ENCODE measurements around the gene ATRNL1.

DNA sequence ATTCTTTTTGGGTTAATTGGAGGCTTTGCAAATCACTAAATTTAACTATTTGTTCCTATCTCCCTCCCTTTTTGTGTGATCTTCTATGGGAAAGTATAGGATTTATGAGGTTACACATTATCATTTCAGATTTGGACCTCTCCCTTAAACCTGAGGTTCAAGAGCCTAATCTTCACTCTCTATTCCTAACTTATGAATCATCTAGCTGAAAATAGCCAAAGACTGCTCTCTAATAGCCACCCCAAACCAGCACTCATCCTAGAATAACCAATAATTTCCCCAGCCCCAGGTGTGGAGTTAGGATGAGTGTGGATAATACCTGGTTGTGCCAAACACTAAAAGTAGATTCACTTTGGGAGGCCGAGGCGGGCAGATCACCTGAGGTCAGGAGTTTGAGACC lies 680.7 kb downstream of the ATRNL1 start:
- TF ChIP-seq, protein P1, sequence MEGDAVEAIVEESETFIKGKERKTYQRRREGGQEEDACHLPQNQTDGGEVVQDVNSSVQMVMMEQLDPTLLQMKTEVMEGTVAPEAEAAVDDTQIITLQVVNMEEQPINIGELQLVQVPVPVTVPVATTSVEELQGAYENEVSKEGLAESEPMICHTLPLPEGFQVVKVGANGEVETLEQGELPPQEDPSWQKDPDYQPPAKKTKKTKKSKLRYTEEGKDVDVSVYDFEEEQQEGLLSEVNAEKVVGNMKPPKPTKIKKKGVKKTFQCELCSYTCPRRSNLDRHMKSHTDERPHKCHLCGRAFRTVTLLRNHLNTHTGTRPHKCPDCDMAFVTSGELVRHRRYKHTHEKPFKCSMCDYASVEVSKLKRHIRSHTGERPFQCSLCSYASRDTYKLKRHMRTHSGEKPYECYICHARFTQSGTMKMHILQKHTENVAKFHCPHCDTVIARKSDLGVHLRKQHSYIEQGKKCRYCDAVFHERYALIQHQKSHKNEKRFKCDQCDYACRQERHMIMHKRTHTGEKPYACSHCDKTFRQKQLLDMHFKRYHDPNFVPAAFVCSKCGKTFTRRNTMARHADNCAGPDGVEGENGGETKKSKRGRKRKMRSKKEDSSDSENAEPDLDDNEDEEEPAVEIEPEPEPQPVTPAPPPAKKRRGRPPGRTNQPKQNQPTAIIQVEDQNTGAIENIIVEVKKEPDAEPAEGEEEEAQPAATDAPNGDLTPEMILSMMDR (IDR thresholded peaks at IDR 0.05): no peak
- TF ChIP-seq ETV6 (CRISPR knock-in tag; IDR thresholded peaks at IDR 0.05) (no peak), FOXJ3 (CRISPR knock-in tag; IDR thresholded peaks at IDR 0.05; ENCODE audit: borderline replicate concordance) (no peak), NR1H2 (CRISPR knock-in tag; IDR thresholded peaks at IDR 0.05) (no peak), SMAD3 (CRISPR knock-in tag; IDR thresholded peaks at IDR 0.05; ENCODE audit: borderline replicate concordance) (no peak)
- TF ChIP-seq, protein P2, sequence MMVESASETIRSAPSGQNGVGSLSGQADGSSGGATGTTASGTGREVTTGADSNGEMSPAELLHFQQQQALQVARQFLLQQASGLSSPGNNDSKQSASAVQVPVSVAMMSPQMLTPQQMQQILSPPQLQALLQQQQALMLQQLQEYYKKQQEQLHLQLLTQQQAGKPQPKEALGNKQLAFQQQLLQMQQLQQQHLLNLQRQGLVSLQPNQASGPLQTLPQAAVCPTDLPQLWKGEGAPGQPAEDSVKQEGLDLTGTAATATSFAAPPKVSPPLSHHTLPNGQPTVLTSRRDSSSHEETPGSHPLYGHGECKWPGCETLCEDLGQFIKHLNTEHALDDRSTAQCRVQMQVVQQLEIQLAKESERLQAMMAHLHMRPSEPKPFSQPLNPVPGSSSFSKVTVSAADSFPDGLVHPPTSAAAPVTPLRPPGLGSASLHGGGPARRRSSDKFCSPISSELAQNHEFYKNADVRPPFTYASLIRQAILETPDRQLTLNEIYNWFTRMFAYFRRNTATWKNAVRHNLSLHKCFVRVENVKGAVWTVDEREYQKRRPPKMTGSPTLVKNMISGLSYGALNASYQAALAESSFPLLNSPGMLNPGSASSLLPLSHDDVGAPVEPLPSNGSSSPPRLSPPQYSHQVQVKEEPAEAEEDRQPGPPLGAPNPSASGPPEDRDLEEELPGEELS (CRISPR knock-in tag; IDR thresholded peaks at IDR 0.05): no peak
- TF ChIP-seq, protein P3, sequence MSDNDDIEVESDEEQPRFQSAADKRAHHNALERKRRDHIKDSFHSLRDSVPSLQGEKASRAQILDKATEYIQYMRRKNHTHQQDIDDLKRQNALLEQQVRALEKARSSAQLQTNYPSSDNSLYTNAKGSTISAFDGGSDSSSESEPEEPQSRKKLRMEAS (CRISPR knock-in tag; IDR thresholded peaks at IDR 0.05): no peak
- TF ChIP-seq, protein P4, sequence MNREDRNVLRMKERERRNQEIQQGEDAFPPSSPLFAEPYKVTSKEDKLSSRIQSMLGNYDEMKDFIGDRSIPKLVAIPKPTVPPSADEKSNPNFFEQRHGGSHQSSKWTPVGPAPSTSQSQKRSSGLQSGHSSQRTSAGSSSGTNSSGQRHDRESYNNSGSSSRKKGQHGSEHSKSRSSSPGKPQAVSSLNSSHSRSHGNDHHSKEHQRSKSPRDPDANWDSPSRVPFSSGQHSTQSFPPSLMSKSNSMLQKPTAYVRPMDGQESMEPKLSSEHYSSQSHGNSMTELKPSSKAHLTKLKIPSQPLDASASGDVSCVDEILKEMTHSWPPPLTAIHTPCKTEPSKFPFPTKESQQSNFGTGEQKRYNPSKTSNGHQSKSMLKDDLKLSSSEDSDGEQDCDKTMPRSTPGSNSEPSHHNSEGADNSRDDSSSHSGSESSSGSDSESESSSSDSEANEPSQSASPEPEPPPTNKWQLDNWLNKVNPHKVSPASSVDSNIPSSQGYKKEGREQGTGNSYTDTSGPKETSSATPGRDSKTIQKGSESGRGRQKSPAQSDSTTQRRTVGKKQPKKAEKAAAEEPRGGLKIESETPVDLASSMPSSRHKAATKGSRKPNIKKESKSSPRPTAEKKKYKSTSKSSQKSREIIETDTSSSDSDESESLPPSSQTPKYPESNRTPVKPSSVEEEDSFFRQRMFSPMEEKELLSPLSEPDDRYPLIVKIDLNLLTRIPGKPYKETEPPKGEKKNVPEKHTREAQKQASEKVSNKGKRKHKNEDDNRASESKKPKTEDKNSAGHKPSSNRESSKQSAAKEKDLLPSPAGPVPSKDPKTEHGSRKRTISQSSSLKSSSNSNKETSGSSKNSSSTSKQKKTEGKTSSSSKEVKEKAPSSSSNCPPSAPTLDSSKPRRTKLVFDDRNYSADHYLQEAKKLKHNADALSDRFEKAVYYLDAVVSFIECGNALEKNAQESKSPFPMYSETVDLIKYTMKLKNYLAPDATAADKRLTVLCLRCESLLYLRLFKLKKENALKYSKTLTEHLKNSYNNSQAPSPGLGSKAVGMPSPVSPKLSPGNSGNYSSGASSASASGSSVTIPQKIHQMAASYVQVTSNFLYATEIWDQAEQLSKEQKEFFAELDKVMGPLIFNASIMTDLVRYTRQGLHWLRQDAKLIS (CRISPR knock-in tag; IDR thresholded peaks at IDR 0.05; ENCODE audit: borderline replicate concordance): no peak
